HepG2 (cell line): ENCODE data around the gene INTS1. TPM values are rescaled to one million over a fixed set of nuclear protein-coding genes. Genes with fewer than 3 reads are reported as not detected.

Source experiments
- DRAP1 ChIP-seq: IDR thresholded peaks from 2 replicates; pipeline ENCODE4 v1.6.1; 2016; ENCODE audit warnings: missing genetic modification reagents, missing compliant biosample characterization
- EED ChIP-seq: sonication (generic); formaldehyde crosslinking; IDR thresholded peaks from 2 replicates; pipeline ENCODE4 v1.5.0; 2020; ENCODE audit warnings: mild to moderate bottlenecking, missing genetic modification reagents
- ELF4 ChIP-seq: sonication (generic); formaldehyde crosslinking; IDR thresholded peaks from 2 replicates; pipeline ENCODE4 v1.5.0; 2020; ENCODE audit warnings: missing genetic modification reagents, mild to moderate bottlenecking, moderate library complexity, borderline replicate concordance
- ETV6 ChIP-seq: sonication (generic); formaldehyde crosslinking; conservative IDR thresholded peaks from 2 replicates; pipeline ENCODE4 v1.4.0; 2020; ENCODE audit warnings: missing genetic modification reagents
- GABPB1 ChIP-seq: IDR thresholded peaks from 2 replicates; pipeline ENCODE4 v1.6.1; 2016; ENCODE audit warnings: mild to moderate bottlenecking, missing genetic modification reagents, moderate library complexity, missing compliant biosample characterization
- HNF4G ChIP-seq, 2 experiments: sonication (generic) in 1 of 2; formaldehyde crosslinking in 1 of 2; IDR thresholded peaks; 2 replicates each; pipeline versions ENCODE4 v1.4.0 to v1.6.1; 2011 to 2020; ENCODE audit warnings: borderline replicate concordance in 2 of 2, low read depth in 2 of 2, mild to moderate bottlenecking in 2 of 2, low read length in 1 of 2, missing genetic modification reagents in 1 of 2, moderate library complexity in 1 of 2
- NONO ChIP-seq, 2 experiments: fragments of 450-650 bp in 1 of 2; sonication (generic) in 1 of 2; formaldehyde crosslinking in 1 of 2; IDR thresholded peaks in 1 of 2; conservative IDR thresholded peaks in 1 of 2; 2 replicates each; pipeline versions ENCODE4 v1.6.1 to v1.8.0; 2017 to 2022; ENCODE audit warnings: mild to moderate bottlenecking in 1 of 2, missing genetic modification reagents in 1 of 2, moderate library complexity in 1 of 2
- PHF21A ChIP-seq: sonication (generic); formaldehyde crosslinking; IDR thresholded peaks from 2 replicates; pipeline ENCODE4 v1.5.0; 2020; ENCODE audit warnings: mild to moderate bottlenecking, missing genetic modification reagents
- RFX1 ChIP-seq: fragments of 450-650 bp; IDR thresholded peaks from 2 replicates; pipeline ENCODE4 v1.6.1; 2017
- RNF2 ChIP-seq: fragments of 450-650 bp; conservative IDR thresholded peaks from 2 replicates; pipeline ENCODE4 v1.6.1; 2016; ENCODE audit warnings: low read depth
- TCF12 ChIP-seq, 2 experiments: fragments of 450-650 bp in 1 of 2; sonication (generic) in 1 of 2; formaldehyde crosslinking in 1 of 2; IDR thresholded peaks; 2 replicates each; pipeline versions ENCODE4 v1.6.1 to v1.8.0; 2017 to 2022; ENCODE audit warnings: antibody characterized with exemption in 1 of 2, mild to moderate bottlenecking in 1 of 2, missing genetic modification reagents in 1 of 2, moderate library complexity in 1 of 2
- TMF1 ChIP-seq: sonication (generic); formaldehyde crosslinking; IDR thresholded peaks from 2 replicates; pipeline ENCODE4 v1.8.1; 2022; ENCODE audit warnings: low read depth, missing genetic modification reagents
- ZBTB38 ChIP-seq: sonication (generic); formaldehyde crosslinking; IDR thresholded peaks from 2 replicates; pipeline ENCODE4 v1.5.1; 2020; ENCODE audit warnings: mild to moderate bottlenecking, missing genetic modification reagents
- polyA plus RNA-seq, 8 experiments: library from polyadenylated mRNA; depleted of rRNA in 3 of 8; stranded (reverse) in 7 of 8; unstranded in 1 of 8; fragments of >200 nt; fragmentation: Illumina TruSeq in 4 of 8; extraction: Trizol in 4 of 8; gene quantifications; 2 replicates each; pipeline versions ENCODE4 v1.2.1 to v1.2.3, GENCODE V29; 2011 to 2016; ENCODE audit warnings: low read depth in 4 of 8, missing spikeins in 1 of 8, mixed read lengths in 1 of 8; ENCODE audit not compliant: insufficient read depth in 1 of 8
- total RNA-seq, 5 experiments: library from RNA; depleted of rRNA; stranded (reverse); fragments of >200 nt; fragmentation: Illumina TruSeq; extraction: Trizol; gene quantifications; 2 replicates each; pipeline ENCODE4 v1.2.3, GENCODE V29; 2016; ENCODE audit warnings: low read depth in 1 of 5
- TF ChIP-seq, protein P1 (sequence below): sonication (generic); formaldehyde crosslinking; IDR thresholded peaks from 2 replicates; pipeline ENCODE4 v1.5.1; 2020; ENCODE audit warnings: mild to moderate bottlenecking, missing genetic modification reagents
- TF ChIP-seq, protein P2 (sequence below): sonication (generic); formaldehyde crosslinking; IDR thresholded peaks from 2 replicates; pipeline ENCODE4 v1.4.0; 2020; ENCODE audit warnings: missing genetic modification reagents, borderline replicate concordance
- TF ChIP-seq, protein P3 (sequence below): IDR thresholded peaks from 2 replicates; pipeline ENCODE4 v1.6.1; 2016

Gene INTS1
- total and polyA plus RNA-seq, 2 of the 13 experiments (the other 11 are each of a cell fraction or from before 2014, with no cell fraction given) = 13.7 to 29.0 TPM

DNA sequence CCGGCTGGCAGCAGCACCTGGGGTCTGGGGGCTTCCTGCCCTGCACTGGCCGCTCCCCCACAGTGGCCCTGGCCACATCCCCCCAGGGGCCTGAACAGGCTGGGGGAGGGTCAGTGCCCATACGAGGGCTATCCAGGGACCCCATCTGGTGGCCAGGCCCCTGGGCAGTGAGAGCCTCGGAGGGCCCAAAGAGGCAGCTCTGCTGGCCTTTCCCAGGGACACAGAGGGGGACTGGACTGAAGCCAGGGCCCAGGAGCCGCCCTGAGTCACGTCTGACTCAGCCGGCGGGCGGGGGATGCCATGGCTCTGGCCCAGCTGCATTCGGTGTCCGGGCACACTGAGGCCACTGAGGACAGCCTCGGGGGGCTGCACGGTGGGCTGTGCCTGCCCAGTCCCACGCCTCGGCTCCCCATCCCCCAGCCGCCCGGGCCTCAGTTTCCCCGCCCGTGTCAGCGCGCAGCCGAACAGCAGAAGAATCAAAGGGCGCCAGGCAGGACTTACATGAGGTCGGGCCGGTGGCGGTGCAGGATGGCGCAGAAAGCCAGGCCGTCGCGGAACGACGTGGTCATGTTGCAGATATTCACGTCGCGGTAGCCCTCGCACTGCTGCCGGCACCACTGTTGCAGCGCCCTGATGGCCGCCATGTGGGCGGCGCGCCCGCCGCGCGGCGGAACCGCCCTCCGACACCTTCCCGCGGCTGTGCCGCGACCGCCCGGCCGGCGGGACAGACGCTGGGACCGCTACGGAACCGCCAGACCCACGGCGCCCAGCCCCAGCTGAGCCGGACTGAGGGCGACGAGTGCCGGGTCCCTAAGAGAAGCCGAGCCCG is 45.3 kb downstream of the INTS1 start, which contains the start of gene MICALL2 (continued):
- TF ChIP-seq TCF12 (IDR thresholded peaks at IDR 0.05) (no peak), TCF12 (CRISPR knock-in tag; IDR thresholded peaks at IDR 0.05) (0 out of 2 replicates have a peak, but pooled peaks have one; percentile 24), TMF1 (CRISPR knock-in tag) (no peak), ELF4 (CRISPR knock-in tag) (no peak), ETV6 (CRISPR knock-in tag) (0 out of 2 replicates have a peak, but pooled peaks have one; percentile 40), RFX1 (no peak), GABPB1 (CRISPR knock-in tag) (peak; percentile 35; the same call in 1 of the 2 replicates), RNF2 (no peak), ZBTB38 (CRISPR knock-in tag) (peak; percentile 68; the same call in 1 of the 2 replicates), PHF21A (0 out of 2 replicates have a peak, but pooled peaks have one; percentile 44), DRAP1 (CRISPR knock-in tag) (peak; percentile 83; the same call in 1 of the 2 replicates), NONO (IDR thresholded peaks at IDR 0.05) (no peak), NONO (CRISPR knock-in tag; conservative IDR thresholded peaks at IDR 0.05) (no peak), EED (CRISPR knock-in tag) (no peak), HNF4G (IDR thresholded peaks at IDR 0.05; ENCODE audit: borderline replicate concordance, low read depth, low read length) (no peak), HNF4G (CRISPR knock-in tag; IDR thresholded peaks at IDR 0.05; ENCODE audit: borderline replicate concordance, low read depth) (0 out of 2 replicates have a peak, but pooled peaks have one; percentile 26)
- TF ChIP-seq, protein P1, sequence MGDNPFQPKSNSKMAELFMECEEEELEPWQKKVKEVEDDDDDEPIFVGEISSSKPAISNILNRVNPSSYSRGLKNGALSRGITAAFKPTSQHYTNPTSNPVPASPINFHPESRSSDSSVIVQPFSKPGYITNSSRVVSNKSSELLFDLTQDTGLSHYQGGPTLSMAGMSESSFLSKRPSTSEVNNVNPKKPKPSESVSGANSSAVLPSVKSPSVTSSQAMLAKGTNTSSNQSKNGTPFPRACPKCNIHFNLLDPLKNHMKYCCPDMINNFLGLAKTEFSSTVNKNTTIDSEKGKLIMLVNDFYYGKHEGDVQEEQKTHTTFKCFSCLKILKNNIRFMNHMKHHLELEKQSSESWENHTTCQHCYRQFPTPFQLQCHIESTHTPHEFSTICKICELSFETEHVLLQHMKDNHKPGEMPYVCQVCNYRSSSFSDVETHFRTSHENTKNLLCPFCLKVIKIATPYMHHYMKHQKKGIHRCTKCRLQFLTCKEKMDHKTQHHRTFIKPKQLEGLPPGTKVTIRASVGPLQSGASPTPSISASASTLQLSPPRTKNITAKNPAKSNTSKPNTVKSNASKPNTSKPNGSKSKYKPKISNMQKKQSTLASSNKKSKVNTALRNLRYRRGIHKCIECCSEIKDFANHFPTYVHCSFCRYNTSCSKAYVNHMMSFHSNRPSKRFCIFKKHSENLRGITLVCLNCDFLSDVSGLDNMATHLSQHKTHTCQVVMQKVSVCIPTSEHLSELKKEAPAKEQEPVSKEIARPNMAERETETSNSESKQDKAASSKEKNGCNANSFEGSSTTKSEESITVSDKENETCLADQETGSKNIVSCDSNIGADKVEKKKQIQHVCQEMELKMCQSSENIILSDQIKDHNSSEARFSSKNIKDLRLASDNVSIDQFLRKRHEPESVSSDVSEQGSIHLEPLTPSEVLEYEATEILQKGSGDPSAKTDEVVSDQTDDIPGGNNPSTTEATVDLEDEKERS (CRISPR knock-in tag) = 0 out of 2 replicates have a peak, but pooled peaks have one; percentile 37
- TF ChIP-seq, protein P2, sequence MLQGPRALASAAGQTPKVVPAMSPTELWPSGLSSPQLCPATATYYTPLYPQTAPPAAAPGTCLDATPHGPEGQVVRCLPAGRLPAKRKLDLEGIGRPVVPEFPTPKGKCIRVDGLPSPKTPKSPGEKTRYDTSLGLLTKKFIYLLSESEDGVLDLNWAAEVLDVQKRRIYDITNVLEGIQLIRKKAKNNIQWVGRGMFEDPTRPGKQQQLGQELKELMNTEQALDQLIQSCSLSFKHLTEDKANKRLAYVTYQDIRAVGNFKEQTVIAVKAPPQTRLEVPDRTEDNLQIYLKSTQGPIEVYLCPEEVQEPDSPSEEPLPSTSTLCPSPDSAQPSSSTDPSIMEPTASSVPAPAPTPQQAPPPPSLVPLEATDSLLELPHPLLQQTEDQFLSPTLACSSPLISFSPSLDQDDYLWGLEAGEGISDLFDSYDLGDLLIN = no peak
- TF ChIP-seq, protein P3, sequence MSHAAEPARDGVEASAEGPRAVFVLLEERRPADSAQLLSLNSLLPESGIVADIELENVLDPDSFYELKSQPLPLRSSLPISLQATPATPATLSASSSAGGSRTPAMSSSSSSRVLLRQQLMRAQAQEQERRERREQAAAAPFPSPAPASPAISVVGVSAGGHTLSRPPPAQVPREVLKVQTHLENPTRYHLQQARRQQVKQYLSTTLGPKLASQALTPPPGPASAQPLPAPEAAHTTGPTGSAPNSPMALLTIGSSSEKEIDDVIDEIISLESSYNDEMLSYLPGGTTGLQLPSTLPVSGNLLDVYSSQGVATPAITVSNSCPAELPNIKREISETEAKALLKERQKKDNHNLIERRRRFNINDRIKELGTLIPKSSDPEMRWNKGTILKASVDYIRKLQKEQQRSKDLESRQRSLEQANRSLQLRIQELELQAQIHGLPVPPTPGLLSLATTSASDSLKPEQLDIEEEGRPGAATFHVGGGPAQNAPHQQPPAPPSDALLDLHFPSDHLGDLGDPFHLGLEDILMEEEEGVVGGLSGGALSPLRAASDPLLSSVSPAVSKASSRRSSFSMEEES = no peak
